ENCODE measurements around the gene F10.

F10 gene

DNA sequence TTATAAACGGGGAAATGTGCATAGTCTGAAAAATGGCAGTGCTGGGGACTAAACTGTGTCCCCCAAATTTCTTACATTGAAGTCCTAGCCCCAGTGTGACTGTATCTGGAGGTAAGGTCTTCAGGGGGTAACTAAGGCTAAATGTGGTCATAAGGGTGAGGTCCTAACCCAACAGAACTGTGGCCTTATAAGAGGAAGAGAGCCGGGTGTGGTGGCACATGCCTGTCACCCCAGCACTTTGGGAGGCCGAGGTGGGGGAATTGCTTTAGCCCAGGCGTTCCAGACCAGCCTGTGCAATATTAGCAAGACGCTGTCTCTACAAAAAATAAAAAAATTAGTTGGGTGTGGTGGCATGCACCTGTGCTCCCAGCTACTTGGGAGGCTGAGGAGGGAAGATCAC lies 53.7 kb downstream of the F10 start:
- peak; percentile 55 for DNase-seq

DNA sequence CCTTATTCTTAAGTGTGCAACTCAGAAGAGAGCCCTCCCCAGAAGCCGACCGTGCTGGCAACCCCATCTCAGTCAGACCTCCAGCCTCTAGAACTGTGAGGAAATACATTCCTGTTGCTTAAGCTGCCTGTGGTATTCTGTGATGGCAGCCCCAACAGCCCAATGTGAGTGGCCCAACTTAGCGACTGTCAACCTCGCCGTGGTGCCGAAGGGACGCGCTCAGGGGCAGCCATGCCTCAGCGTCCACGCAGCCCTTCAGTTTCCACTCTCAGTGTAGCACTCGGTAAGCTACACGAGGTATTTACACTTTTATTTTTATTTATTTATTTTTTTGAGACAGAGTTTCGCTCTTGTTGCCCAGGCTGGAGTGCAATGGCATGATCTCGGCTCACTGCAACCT lies 54.2 kb downstream of the F10 start:
- DNase-seq: no peak

DNA sequence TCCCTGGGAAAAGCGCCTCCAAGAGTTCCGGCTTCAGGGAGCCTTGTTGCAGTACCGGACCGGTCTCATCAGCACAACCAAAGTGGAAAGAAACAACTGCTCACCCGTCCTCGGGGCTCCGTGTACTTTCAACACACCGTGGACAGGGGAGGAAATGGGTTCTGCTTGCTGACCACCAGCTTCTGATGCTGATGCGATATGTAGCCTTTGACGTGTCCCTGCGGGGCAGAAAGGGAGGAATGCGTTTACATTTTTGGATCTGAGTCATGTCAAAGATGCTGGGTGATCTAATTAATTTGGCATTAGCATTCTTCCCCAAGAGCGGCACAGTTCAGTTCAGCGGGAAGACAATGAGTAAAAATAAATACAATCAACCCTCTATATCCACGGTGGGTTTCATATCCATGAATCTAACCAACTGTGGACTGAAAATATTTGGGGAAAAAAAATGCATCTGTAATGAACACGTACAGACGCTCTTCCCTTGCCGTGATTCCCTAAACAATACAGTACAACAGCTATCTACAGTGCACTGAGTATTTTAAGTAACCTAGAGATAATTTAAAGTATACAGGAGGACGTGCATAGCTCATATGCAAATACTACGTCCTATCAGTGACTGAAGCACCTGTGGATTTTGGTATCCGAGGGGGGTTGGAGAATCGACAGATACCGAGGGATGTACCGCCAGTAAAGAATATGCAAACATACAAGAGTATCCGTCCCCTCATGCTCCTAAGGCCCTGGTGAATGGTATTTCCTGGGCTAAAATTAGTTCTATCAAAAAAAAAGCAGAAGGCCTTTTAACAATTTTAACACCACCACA lies 55.7 kb downstream of the F10 start:
- no peak for DNase-seq

DNA sequence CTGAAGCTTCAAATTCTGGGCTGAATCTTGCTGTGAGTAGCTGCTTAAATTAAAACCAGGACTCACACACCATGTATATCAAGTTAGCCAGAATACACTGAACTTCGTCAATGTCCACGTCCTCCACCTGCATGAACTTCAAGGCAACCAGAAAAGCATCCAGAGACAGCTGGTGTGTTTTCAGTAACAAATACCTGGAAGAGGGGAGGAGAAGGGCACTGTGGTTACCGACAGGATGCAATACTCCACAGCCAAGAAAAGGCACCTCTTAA lies 56.2 kb downstream of the F10 start:
- no peak for DNase-seq

GRCh38 chr13:113179374-113180230 lies 57.0 kb downstream of the F10 start:
- no peak for DNase-seq

GRCh38 chr13:113182046-113182445 lies 59.4 kb downstream of the F10 start:
- no peak for DNase-seq

DNA sequence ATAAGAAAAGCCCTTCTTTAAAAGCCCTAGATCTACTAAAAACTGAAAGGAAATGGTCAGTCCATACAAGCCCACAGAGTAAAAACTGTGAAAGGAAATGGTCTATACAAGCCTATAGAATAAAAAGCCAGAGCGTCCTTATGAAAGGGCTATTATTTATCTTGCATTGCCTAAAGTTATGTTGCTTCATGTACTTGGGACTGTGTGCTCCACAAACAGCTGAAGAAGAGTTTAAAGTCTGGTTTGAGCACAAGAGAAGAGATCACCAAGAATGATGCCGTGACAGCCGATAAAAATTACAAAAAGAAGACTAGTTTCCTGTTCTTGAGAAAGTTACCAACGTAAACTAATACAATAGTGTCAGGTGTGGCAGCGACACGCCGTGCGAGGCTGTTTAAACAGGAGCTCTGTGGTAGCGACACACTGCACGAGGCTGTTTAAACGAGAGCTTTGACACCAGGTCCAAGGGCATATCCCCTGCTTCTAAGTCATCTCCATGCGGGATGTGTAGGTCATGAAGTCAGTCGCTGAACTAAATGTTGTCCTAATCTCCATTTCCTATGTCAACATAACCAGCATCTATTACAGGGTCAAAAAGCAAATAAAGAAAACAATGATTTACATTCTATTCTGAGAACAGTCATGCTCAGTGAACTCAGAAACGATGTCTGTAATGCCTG lies 61.0 kb downstream of the F10 start:
- DNase-seq: no peak

DNA sequence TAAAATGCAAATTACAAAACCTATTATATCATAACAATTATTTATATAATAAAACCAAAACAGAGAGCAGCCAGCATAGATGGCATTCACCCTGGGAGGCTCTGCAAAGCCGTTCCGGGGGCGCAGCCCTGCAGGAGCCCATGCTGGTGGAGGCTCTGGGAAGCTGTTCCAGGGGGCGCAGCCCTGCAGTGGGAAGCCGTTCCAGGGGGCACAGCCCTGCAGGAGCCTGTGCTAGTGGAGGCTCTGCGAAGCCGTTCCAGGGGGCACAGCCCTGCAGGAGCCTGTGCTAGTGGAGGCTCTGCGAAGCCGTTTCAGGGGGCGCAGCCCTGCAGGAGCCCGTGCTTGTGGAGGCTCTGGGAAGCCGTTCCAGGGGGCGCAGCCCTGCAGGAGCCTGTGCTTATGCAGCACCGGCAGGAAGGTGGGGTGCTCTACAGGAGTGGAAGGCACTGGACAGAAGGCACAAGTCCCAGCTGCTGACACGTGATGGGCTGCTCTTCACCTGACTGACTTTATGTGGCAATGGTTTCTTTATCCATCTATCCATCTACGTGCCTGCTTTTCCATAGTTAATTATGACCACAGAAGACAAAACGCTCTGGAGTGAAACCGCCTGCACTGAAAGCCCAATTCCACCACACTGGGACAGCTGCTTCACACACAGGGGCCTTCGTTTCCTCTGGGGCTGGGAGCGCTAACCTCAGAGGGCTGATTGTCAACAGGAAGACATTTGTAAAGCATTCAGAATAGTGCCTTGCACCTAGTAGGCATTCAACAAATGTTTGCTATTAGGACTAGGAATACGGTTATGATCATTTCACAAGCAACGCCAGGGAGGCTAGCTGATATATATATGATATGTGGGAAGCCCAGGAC lies 62.2 kb downstream of the F10 start:
- DNase-seq: no peak

- no peak for DNase-seq
Measured at GRCh38 chr13:113186061-113186900, 63.7 kb downstream of the F10 start.

DNA sequence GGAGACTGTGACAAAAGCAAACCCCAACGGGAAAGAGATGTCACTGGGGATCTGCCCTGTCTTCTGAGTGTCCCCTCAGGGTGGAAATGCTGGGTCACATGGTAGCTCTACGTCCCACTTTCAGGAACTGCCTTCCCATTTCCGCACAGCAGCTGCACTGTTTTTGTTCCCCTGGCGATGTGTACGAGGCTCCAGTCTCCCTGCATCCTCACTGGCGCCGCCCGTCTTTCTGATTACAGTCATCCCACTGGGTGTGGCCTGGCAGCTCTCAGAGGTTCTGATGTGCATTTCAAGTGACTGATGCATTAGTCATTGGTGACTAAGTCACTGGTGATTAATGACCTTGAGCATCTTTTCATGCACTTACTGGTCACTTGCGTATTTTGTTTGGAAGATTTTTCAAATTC lies 64.7 kb downstream of the F10 start:
- no peak for DNase-seq

DNA sequence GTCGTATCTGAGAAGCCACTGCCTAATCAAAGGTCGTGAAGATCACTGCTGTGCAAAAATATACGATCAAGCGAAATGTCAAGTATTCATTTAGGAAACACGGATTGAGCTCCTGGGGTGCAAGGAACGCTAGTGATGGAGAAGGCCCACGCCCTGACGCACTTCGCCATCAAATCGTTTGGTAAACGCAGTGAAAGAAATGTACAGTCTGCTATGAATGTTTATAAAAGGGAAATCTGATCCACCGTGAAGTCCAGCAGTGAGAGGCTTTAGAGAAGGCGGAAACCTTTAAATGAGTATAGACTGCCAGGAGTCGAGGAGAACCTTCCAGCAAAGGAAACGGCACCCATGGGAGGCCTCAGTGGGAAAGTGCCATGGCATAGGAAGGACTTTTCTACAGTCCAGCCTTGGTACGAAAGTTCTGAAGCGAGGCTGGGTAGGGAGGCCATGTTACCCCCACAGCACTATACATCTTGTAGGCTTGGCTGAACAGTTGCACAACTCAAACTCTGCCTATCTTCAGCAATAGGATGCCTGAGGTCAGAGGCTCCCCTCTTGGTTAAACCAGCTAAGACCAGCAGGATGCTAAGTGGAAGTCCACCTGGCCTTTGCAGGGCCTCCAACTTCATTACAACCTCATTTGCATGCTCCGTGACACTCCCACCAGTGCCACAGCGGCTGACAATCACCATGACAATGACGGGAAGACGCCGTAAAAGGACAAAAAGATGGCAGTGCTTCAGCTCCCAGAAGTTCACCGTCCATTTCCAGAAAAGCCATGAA lies 65.5 kb downstream of the F10 start:
- no peak for DNase-seq

DNA sequence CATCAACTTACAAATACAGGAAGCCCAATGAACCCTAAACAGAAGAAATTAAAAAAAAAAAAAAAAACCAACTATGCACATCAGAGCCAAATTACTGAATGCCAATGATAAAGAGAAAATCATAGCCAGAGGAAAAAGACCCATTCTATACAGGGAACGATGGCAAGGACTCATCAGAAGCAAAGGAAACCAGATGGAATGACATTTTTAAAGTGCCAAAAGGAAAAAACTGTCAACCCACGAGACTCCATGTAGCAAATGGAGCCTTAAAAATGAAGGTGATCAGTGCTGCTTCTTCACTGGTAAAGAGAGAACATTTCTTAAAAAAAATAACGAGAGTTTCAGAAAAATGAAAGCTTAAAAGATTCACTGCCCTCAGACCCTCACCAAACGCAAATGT lies 67.6 kb downstream of the F10 start:
- DNase-seq: no peak

DNA sequence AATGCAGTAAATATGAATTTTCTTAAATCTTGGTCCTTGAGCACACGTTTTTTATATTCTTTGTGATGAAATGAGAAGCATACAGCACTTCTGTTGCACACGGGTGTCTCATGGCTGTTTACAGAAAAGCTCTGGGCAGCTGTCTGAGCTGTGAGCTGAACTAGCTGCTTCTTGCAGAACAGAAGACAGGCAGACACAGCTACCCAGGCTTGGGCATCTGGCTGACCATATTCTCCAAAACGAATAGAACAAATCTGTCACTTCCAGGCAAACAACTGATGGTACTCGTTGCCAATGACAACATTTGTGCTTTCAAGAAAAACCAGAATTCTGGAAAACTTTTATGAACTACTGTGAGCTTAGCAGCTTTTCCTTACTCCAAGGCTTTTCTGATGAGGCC lies 69.7 kb downstream of the F10 start:
- DNase-seq: no peak

DNA sequence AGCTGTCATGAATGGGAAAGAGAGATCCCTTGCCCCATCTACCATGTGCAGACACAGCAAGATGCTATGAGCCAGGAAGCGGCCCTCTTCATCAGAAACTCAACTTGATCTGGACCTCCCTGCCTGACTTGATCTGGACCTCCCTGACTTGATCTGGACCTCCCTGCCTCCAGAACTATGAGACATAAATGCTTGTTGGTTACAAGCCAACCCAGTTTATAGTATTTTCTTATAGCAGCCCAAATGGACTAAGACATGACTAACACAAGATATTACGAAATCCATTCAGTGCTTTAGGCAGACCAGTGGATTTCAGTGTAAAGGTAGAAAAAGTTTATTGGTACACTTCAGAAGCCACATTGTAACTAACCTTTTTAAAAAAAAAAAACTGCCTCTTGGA lies 70.3 kb downstream of the F10 start:
- no peak for DNase-seq

- no peak for DNase-seq
Measured at GRCh38 chr13:113195360-113195759, 72.8 kb downstream of the F10 start.

DNA sequence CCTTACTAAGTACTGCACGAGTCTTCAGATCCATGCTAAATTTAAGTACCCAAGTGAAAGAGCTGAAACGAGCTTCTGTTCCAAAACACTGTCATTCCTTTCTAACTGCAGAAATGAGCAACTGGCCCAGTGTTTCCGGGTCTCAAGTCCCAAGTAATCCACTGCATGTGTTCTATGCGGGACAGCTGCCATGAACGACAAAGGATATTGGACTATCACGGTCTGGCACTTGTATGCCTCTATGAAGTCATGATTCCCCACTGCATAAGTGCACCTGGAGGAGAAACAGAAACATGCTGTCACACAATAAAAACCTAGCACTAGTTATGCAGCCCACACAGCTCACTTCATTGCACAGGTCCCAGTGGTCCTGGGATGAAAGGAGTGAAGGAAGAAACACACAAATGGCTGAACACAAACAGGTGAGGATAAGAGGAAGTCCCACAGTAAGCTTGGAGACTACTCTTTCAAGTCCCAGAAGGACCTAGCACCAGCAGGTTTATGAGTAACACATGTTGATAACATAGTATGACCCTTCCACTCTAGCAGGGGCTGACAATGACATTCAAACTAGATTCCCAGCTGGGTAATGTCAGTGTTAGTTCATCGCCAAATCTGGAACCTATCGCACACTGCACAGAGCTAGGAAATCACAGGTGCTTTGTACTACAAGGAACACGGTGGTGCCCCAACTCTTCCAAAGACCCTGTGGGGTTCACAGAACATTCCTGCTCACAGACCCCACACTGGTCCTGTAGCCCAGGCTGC lies 74.6 kb downstream of the F10 start:
- no peak for DNase-seq
